OCI-LY7 (cell line): Measurements from ENCODE around the gene SAXO1.

Source experiments
- CTCF ChIP-seq: fragments of 200-600 bp; sonication (generic); conservative IDR thresholded peaks from 2 replicates; pipeline ENCODE4 v1.5.1; 2014; ENCODE audit warnings: mild to moderate bottlenecking, antibody characterized with exemption, low read length, moderate library complexity, mixed read lengths
- EZH2phosphoT487 ChIP-seq: fragments of 200-600 bp; sonication (generic); IDR thresholded peaks from 2 replicates; pipeline ENCODE4 v1.6.1; 2018; ENCODE audit warnings: low read depth, borderline replicate concordance, mild to moderate bottlenecking, mixed run types, antibody characterized with exemption, low read length, moderate library complexity, mixed read lengths

DNA sequence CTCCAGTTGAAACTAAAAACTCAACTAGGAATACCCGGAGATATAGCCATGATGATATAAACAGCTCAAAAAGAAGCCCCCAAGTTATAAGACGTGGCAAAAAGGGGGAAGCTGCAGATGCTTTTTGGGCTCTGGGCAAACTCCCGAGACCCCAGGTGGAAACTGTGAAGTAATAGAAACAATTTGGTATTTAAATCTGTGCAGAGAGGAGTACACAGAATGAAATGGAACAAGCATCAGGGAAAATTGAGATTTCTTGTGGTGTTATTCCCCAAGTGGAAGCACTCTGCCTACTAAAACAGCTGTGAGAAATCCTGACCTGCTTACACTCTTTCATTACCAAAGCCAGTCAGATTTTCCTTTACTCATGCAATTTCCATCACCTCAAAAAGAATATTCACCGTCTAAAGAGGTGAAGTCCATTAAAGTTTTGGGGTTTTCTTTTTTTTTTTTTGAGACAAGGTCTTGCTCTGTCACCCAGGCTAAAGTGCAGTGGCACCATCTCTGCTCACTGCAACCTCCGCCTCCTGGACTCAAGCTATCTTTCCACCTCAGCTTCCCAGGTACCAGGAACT is 23.5 kb downstream of the SAXO1 start:
- no peak for TF ChIP-seq CTCF
- no peak for TF ChIP-seq EZH2phosphoT487
